CD1c-positive myeloid dendritic cell (primary cell): ENCODE data around the gene SGCE.

Experiments used
- DNase-seq: peaks from one replicate; pipeline ENCODE4 v3.0.0-alpha.2; 2016; ENCODE audit errors: extremely low spot score

The SGCE gene

GRCh38 chr7:94630855-94631254, 25.1 kb downstream of the SGCE start:
- DNase-seq: no peak

- DNase-seq: no peak
These were observed 32.1 kb downstream of the SGCE start for GRCh38 chr7:94623820-94624219.

- DNase-seq: no peak
These were observed 34.8 kb downstream of the SGCE start for GRCh38 chr7:94621120-94621519.

GRCh38 chr7:94620703-94621118, 35.2 kb downstream of the SGCE start:
- peak; percentile 13 for DNase-seq

- DNase-seq: no peak
These were observed 37.8 kb downstream of the SGCE start for GRCh38 chr7:94618126-94618525.

- no peak for DNase-seq
These were observed 39.1 kb downstream of the SGCE start for GRCh38 chr7:94616855-94617254.

GRCh38 chr7:94615666-94616065, 40.3 kb downstream of the SGCE start:
- DNase-seq: no peak

GRCh38 chr7:94612661-94613060, 43.3 kb downstream of the SGCE start:
- no peak for DNase-seq

- DNase-seq: no peak
These were observed 43.7 kb downstream of the SGCE start for GRCh38 chr7:94612253-94612652.

- no peak for DNase-seq
These were observed 46.4 kb downstream of the SGCE start for GRCh38 chr7:94609561-94609960.

GRCh38 chr7:94605031-94605430, 50.9 kb downstream of the SGCE start:
- DNase-seq: no peak

- no peak for DNase-seq
These were observed 53.8 kb downstream of the SGCE start for GRCh38 chr7:94602181-94602580.

- no peak for DNase-seq
These were observed 55.7 kb downstream of the SGCE start for GRCh38 chr7:94600267-94600666.

GRCh38 chr7:94595717-94596116, 60.2 kb downstream of the SGCE start:
- DNase-seq: no peak

- DNase-seq: no peak
These were observed 61.1 kb downstream of the SGCE start for GRCh38 chr7:94594882-94595281.

GRCh38 chr7:94591176-94591575, 64.8 kb downstream of the SGCE start:
- DNase-seq: no peak

- DNase-seq: peak; percentile 5
These were observed 65.3 kb downstream of the SGCE start for GRCh38 chr7:94590526-94591162.

- DNase-seq: no peak
These were observed 67.9 kb downstream of the SGCE start for GRCh38 chr7:94588075-94588474.

GRCh38 chr7:94584113-94584512, 71.8 kb downstream of the SGCE start:
- DNase-seq: no peak

GRCh38 chr7:94580601-94581000, 75.3 kb downstream of the SGCE start:
- DNase-seq: no peak

- no peak for DNase-seq
These were observed 76.5 kb downstream of the SGCE start for GRCh38 chr7:94579470-94579869.

- DNase-seq: no peak
These were observed 77.3 kb downstream of the SGCE start for GRCh38 chr7:94578614-94579013.

- DNase-seq: no peak
These were observed 78.6 kb downstream of the SGCE start for GRCh38 chr7:94577357-94577756.

GRCh38 chr7:94576316-94576715, 79.6 kb downstream of the SGCE start:
- no peak for DNase-seq
